Measurements from ENCODE around the gene CACNA1B.
"Not testable (repeated sequence)": the region's sequence is repeated elsewhere in the genome, so short reads cannot be mapped to it uniquely, and the experiment has no call there.

DNA sequence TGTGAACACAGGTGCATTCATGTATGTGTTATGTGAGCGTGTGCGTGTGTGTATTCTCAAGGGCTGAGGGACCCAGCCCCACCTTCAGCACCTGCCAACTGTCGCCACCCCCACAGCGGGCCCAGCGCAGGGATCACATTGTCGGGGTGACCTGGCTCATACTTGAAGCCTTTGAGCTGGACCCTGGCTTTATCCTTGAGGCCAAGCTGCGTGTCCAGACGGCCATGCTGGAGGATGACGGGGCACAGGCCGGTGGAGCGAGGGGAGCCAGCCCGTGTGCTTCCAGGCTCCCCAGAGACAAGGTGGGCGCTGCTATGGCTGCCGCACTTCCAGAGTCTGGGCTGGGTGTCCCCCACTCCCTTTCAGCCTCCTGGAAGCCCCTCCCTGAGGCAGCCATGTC is 261.5 kb downstream of the CACNA1B start:
- not testable (repeated sequence) for TF ChIP-seq CTCF, POLR2A (IDR thresholded peaks at IDR 0.05)
